Embryonic facial prominence (tissue), 1 donor: ENCODE measurements around the gene KYNU.
"Not testable (repeated sequence)": the region's sequence is repeated elsewhere in the genome, so short reads cannot be mapped to it uniquely, and the experiment has no call there.

Source experiments
- DNase-seq: peaks from one replicate; pipeline ENCODE4 v3.0.0-alpha.2; 2016; ENCODE audit errors: extremely low spot score

Gene KYNU

DNA sequence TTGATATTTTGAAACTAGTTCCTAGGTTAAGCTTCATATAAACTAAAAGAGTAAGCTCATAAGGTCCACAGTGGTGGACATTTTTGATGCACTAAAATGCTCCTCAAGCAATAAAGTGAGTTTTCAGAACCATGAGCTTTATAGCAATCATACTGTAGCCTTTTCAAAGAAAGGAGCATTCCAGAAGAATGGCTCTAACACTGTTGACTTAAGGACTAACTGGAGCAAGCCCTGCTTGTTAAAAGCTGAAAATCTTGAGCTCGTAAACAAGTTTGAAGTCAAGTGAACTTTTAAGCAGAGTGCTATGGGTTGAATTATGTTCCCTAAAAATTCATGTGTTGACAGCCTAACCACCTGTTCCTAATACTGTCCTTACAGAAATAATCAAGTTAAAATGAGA, 38.0 kb downstream of the KYNU start:
- no peak for DNase-seq

DNA sequence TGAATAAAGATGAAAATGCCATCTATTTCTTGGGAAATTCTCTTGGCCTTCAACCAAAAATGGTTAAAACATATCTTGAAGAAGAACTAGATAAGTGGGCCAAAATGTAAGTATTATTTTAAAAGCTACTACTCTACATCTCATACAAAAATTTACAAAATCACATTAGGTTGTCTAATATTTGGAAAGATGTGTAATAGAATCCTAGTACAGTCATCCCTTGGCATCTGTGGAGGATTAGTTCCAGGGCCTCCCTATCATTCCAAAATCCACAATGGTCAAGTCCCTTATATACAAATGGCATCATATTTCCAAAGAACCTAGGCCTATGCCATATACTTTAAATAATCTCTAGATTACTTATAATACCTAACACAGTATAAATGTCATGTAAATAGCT, 41.2 kb downstream of the KYNU start:
- no peak for DNase-seq

- no peak for DNase-seq
Measured at GRCh38 chr2:142920571-142920970, 43.1 kb downstream of the KYNU start.

DNA sequence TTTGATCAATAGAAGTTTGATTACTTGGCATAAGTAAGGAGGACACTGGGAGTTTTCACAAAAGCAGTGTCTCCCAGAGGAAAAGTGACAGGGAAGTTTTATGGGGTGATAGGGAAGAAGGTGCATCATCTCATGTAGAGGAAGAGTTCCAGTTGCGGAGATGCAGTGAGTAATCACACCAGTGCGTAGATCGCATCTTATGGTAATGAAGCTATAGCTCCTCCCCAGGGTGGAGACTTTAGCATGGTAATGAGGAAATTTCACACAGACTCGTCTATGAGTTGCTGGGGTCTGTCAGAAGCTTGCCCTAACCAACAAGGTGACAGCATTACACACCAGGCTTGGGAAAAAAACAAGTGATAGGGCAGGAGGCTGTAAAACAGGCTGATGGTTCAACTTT, 49.0 kb downstream of the KYNU start:
- no peak for DNase-seq

DNA sequence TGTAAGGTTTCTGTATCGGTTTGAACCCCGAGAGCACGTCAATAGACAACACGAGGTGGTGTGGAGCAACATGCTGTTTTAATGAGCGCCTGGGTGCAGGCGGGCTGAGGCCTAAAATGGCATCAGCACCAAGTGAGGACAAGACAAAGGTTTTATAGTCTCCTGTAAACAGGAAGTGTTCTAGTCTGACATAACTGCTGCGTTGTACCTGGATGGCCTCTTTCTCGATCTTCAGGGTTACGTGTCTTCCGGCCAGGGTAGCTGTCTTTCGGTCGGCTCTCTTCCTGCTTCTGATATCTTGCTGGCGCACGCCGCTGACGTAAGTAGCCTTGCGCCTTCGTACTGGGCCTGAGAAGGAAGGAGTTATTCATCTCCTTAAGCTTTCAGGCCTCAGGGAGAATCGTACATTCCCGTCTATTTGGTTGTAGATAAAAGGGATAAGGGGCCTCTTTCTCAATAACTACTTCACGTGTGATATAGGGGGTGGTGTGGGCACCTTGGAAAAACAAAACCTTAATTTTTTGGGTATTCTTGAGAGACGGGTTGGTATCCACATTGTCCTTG, 53.5 kb downstream of the KYNU start:
- no peak for DNase-seq

DNA sequence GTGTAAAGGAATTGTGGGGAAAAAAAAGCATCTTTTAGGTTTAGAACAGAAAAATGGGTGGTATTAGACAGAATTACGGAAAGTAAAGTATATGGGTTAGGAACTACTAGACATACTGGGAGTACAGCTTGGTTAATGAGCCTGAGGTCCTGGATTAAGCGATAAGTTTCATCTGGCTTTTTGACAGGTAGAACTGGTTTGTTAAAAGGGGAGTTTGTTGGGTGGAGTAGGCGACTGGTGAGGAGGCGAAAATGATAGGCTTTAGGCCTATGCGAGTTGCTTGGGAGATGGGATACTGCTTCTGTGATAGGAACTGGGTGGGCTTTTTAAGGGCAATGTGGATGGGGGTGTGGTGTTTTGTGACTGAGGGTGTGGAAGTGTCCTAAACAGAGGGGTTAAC, 56.5 kb downstream of the KYNU start:
- DNase-seq: no peak

GRCh38 chr2:142935563-142936089, 58.2 kb downstream of the KYNU start:
- no peak for DNase-seq

DNA sequence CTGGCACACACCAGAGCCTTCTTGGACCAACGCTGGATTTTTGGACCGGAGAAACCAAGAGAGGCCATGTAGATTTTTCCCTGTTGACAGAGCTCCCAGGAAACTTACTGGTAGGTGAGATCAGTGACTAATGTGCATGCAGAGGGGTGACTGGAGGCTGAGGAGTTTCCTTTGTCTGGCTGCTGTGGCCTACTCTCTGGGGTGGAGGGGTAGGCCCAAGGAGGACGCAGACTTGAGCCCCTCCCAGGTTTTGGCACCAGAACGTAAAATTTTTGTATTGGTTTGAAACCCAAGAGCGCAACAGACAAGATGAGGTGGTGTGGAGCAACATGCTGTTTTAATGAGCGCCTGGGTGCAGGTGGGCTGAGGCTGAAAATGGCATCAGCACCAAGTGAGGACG, 59.2 kb downstream of the KYNU start:
- no peak for DNase-seq

GRCh38 chr2:142937347-142937746, 59.9 kb downstream of the KYNU start:
- DNase-seq: no peak

- no peak for DNase-seq
Measured at GRCh38 chr2:142938240-142938639, 60.8 kb downstream of the KYNU start.

DNA sequence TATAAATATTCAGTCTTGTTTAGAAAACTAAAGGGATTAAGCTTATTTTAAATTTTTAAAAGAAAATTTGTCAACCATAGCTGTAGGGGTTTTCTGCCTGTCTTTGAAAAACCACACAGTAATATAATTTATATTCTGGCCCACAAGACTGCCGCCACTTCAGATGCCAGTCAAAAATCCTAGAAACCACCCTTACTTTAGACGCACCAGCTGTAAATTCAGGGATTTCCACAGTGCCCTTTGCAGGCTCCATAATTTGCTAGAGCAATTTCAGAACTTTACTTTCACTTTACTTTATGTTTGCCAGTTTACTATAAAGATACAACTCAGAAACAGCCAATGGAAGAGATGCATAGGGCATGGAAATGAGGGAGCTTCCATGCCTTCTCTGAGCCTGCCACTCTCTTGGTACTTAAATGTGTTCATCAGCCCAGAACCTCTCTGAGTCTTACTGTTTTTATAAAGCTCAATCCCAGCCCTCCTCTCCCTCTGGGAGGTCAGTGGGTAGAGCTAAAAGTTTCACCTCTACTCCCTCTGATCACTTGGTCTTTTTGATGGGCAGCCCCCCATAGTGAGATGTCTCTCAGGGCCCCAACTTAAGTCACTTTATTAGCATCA, 63.3 kb downstream of the KYNU start:
- DNase-seq: no peak

DNA sequence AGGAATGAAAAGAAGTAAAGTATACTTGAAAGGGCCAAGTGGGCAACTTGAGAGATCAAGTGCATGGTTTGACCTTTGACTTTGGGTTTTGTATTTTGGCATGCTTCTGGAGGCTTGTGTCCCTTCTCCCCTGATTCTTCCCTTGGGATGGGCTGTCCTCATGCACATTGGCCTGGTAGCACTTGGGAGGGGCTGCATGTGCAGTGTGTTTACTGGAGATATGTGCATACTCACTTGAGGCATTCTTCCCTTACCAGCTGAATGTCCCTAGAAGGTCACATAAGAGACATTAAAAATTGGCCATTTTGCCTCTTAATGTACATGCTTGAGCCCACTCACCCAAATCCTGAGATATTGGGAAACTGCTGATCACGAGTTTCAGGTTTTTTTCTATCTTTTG, 65.2 kb downstream of the KYNU start:
- DNase-seq: no peak

DNA sequence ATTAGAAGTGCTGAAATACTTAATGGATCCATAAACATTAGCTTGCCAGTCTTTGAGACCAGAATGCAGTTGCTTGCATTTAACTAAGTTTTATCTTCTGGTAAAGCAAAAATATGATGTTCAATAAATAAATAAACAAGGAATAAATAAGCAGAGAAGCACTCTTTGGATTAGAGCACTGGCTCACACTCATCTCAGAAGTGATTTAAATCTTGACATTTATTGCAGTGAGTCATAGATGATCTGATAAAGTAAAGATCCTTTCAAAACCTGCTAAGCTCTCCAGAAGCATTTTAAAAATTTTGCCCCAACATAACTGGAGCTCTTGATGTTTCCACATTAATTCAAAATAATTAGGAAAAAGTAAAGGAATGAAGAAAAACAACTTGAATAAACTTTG, 66.8 kb downstream of the KYNU start:
- DNase-seq: no peak

- DNase-seq: no peak
Measured at GRCh38 chr2:142944721-142945120, 67.3 kb downstream of the KYNU start.

GRCh38 chr2:142946941-142947340, 69.5 kb downstream of the KYNU start:
- DNase-seq: no peak

DNA sequence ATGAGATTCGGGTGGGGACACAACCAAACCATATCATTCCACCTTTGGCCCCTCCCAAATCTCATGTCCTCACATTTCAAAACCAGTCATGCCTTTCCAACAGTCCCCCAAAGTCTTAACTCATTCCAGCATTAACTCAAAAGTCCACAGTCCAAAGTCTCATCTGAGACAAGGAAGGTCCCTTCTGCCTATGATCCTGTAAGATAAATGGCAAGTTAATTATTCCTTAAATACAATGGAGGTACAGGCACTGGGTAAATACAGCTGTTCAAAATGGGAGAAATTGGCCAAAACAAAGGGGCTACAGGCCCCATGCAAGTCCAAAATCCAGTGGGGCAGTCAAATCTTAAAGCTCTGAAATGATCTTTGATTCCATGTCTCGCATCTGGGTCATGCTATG, 71.3 kb downstream of the KYNU start:
- DNase-seq: not testable (repeated sequence)

- not testable (repeated sequence) for DNase-seq
Measured at GRCh38 chr2:142950323-142950722, 72.9 kb downstream of the KYNU start.

DNA sequence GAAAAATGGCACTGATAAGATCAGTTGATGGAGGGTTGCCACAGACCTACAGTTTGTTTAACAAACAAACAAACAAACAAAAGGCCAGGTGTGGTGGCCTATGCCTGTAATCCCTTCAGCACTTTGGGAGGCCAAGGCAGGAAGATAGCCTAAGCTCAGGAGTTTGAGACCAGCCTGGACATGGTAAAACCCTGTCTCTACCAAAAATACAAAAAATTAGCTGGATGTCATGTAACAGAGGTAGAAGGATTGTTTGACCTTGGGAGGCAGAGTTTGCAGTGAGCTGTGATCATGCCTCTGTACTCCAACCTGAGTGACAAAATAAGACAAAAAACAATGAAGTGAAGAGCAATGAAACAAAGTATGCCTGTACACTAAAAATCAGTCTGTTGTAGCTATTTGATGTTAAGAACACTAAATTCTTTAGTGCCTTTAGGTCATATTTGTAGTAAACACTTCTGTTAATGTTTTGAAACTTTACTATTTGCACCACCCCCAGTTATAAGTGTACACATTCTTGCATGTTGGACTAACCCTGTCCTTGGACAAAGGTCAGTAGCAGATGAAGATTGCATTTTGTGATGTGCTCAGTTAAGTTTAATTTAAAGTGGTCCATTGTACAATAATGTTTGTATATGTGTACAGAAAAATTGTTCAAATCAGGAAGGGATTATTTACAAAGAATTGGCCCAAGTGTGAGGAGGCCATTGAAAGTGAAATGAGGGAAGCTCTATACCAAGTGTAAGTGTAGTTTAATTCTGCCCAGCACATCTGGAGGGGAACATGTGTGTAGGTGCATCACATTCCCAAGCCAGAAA, 73.9 kb downstream of the KYNU start:
- no peak for DNase-seq

DNA sequence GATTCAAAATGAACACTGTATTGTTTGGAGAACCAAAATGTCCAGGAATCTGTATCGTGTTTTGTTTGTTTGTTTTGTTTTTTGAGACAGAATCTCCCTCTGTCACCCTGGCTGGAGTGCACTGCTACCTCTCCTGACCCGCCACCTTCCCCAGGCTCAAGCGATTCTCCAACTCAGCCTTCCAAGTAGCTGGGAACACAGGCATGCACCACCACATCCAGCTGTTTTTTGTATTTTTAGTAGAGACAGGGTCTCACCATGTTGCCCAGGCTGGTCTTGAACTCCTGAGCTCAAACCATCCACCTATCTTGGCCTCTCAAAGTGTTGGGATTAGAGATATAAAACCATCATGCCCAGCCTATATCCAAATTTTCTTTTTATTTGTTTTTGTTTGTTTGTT, 74.6 kb downstream of the KYNU start:
- no peak for DNase-seq

- no peak for DNase-seq
Measured at GRCh38 chr2:142952793-142953494, 75.5 kb downstream of the KYNU start.

- DNase-seq: no peak
Measured at GRCh38 chr2:142954493-142954892, 77.0 kb downstream of the KYNU start.

GRCh38 chr2:142957144-142957543, 79.7 kb downstream of the KYNU start:
- no peak for DNase-seq
